Cardiac muscle cell (in vitro differentiated cells and primary cell): ENCODE measurements around the gene ZRANB3. TPM values are rescaled to one million over a fixed set of nuclear protein-coding genes. Genes with fewer than 3 reads are reported as not detected.

Experiments used
- DNase-seq, 2 donors: peaks; one replicate each; pipeline versions ENCODE4 v3.0.0 to v3.0.0-alpha.2; 2010 to 2017; ENCODE audit warnings: low read depth in 1 of 2, low spot score in 1 of 2
- H3K27ac ChIP-seq: fragments of 200-600 bp; sonication (generic); 2 replicates; pipeline ENCODE4 v1.5.1; 2016
- H3K27me3 ChIP-seq: fragments of 200-600 bp; sonication (generic); 2 replicates; pipeline ENCODE4 v1.6.0; 2016; ENCODE audit warnings: control low read depth
- H3K36me3 ChIP-seq: fragments of 200-600 bp; sonication (generic); 2 replicates; pipeline ENCODE4 v1.5.1; 2016; ENCODE audit warnings: control low read depth
- H3K4me1 ChIP-seq: fragments of 200-600 bp; sonication (generic); 2 replicates; pipeline ENCODE4 v1.8.1; 2017; ENCODE audit warnings: low read depth, mild to moderate bottlenecking, mixed run types
- H3K4me3 ChIP-seq: fragments of 200-600 bp; sonication (generic); 2 replicates; pipeline ENCODE4 v1.5.1; 2016; ENCODE audit warnings: mild to moderate bottlenecking
- H3K9me3 ChIP-seq: fragments of 200-600 bp; sonication (generic); 2 replicates; pipeline ENCODE4 v1.5.1; 2017; ENCODE audit warnings: low read depth, mild to moderate bottlenecking, control low read depth
- polyA plus RNA-seq: library from polyadenylated mRNA; unstranded; fragments of >200 nt; fragmentation: Nextera tagmentation; extraction: Ambion mirVana; gene quantifications from 2 replicates; pipeline ENCODE4 v1.2.1, GENCODE V29; 2016
- total RNA-seq: library from RNA; depleted of rRNA; stranded (reverse); fragments of >200 nt; gene quantifications from 2 replicates; pipeline ENCODE4 v1.2.3, GENCODE V29; 2016
- TF ChIP-seq, protein P1 (sequence below): IDR thresholded peaks from 2 replicates; pipeline ENCODE4 v1.5.1; 2012; ENCODE audit warnings: low read depth, mild to moderate bottlenecking, low read length

Gene ZRANB3
- total and polyA plus RNA-seq, 2 experiments from 2014 or later, result 3.9 to 8.8 TPM

DNA sequence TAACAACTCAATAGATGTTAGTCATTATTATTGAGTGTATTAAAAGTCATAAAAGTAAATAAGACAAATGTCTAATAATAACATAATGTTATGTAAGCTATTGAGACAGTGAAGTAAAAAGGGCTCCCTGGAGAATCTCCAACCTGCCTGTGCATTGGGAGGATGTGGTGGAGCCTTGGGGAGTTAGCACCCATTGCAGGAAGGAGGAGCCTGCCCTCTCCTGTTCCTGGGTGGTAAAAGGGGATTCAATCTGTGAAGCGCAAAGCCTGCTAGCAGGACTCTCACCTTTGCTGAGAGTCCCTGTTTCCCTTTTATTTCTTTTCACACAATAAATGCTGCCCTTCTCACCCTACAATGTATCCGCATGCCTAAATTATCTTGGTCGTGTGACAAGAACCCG, 272.8 kb downstream of the ZRANB3 start:
- H3K27ac ChIP-seq, result no peak overlapping the region
- H3K9me3 ChIP-seq, result no peaks in the 10 kb centered on the region
- H3K4me3 ChIP-seq, result no peak overlapping the region
- no peaks in the 10 kb centered on the region for H3K27me3 ChIP-seq
- no peak for DNase-seq
- H3K36me3 ChIP-seq, result no peaks in the 10 kb centered on the region
- TF ChIP-seq, protein P1, sequence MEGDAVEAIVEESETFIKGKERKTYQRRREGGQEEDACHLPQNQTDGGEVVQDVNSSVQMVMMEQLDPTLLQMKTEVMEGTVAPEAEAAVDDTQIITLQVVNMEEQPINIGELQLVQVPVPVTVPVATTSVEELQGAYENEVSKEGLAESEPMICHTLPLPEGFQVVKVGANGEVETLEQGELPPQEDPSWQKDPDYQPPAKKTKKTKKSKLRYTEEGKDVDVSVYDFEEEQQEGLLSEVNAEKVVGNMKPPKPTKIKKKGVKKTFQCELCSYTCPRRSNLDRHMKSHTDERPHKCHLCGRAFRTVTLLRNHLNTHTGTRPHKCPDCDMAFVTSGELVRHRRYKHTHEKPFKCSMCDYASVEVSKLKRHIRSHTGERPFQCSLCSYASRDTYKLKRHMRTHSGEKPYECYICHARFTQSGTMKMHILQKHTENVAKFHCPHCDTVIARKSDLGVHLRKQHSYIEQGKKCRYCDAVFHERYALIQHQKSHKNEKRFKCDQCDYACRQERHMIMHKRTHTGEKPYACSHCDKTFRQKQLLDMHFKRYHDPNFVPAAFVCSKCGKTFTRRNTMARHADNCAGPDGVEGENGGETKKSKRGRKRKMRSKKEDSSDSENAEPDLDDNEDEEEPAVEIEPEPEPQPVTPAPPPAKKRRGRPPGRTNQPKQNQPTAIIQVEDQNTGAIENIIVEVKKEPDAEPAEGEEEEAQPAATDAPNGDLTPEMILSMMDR, result no peak
- H3K4me1 ChIP-seq, result no peaks in the 10 kb centered on the region

DNA sequence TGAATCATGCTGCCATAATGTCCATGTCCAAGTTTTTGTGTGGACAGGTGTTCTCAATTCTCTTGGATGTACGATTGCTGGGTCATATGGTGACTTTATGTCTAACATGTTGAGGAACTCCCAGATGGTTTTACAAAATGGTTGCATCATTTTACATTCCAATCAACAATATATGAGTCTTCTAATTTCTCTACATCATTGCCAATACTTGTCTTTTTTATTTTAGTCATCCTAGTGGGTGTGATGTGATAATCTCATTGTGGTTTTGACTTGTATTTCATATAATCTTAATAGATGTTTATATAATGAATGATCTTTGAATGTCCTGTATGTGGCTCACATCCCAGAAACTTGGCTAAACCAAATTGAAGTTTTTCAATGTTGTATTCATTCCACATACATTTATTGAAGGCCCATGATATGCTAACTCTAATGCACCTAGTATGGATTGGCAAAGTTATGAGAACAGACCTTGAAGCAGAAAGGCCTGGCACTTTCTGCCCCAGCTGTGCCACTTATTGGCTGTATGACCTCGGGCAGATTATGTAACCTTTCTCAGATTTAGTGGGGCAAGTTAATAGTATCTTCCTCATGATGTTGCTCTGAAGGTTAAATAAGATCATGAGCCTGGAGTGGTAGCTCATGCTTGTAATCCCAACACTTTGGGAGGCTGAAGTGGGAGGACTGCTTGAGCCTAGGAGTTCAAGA, 273.5 kb downstream of the ZRANB3 start:
- no peak overlapping the region for H3K27ac ChIP-seq

DNA sequence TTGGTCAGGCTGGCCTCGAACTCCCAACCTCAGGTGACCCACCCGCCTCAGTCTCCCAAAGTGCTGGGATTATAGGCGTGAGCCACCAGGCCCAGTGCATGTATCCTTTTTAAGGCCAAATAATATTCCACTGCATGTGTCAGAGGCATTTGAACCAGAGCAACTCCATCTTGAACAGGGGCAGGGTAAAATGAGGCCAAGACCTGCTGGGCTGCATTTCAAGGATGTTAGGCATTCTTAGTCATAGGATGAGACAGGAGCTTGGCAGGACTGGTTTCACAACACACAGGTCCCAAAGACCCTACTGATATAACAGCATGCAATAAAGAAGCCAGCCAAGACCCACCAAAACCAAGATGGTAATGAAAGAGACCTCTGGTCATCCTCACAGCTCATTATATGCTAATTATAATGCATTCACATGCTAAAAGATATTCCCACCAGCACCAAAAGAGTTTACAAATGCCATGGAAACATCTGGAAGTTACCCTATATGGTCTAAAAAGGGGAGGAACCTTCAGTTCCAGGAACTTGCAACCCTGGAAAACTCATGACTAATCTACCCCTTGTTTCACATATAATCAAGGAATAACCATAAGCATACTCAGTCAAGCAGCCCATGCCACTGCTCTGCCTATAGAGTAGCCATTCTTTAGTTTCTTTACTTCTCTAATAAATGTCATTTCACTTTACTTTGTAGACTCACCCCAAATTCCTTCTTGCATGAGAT, 274.3 kb downstream of the ZRANB3 start:
- TF ChIP-seq, protein P1, result no peak
- H3K27me3 ChIP-seq, result no peaks in the 10 kb centered on the region
- no peaks in the 10 kb centered on the region for H3K36me3 ChIP-seq
- H3K4me3 ChIP-seq, result no peak overlapping the region
- no peaks in the 10 kb centered on the region for H3K4me1 ChIP-seq
- H3K27ac ChIP-seq, result no peak overlapping the region
- no peaks in the 10 kb centered on the region for H3K9me3 ChIP-seq
- no peak for DNase-seq

More for the DNA sequence above, 273.5 kb downstream of the ZRANB3 start:
- TF ChIP-seq, protein P1, result no peak
- H3K36me3 ChIP-seq, result no peaks in the 10 kb centered on the region
- no peak overlapping the region for H3K4me3 ChIP-seq
- H3K4me1 ChIP-seq, result no peaks in the 10 kb centered on the region
- H3K27me3 ChIP-seq, result no peaks in the 10 kb centered on the region
- DNase-seq, result no peak
- no peaks in the 10 kb centered on the region for H3K9me3 ChIP-seq

DNA sequence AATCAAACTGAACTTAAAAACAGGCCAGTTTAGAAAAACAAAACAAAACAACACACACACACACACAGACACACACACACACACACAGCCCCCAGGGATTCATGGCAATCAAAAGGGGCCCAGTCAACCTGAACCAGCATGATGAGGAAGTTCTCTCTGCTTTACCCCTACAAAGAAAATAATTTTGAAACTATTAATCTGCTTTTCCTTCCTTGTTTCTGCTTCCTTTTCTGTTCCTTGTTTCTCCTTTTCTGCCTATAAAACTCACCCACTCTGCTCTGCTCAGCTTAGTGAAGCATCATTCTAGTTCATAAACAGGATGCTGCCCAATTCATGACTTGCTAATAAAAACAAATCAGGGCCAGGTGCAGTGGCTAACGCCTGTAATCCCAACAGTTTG, 275.8 kb downstream of the ZRANB3 start:
- no peaks in the 10 kb centered on the region for H3K27me3 ChIP-seq
- no peak overlapping the region for H3K27ac ChIP-seq
- H3K36me3 ChIP-seq, result no peaks in the 10 kb centered on the region
- TF ChIP-seq, protein P1, result no peak
- H3K4me1 ChIP-seq, result no peaks in the 10 kb centered on the region
- H3K9me3 ChIP-seq, result no peaks in the 10 kb centered on the region
- no peak overlapping the region for H3K4me3 ChIP-seq
- DNase-seq, result no peak

DNA sequence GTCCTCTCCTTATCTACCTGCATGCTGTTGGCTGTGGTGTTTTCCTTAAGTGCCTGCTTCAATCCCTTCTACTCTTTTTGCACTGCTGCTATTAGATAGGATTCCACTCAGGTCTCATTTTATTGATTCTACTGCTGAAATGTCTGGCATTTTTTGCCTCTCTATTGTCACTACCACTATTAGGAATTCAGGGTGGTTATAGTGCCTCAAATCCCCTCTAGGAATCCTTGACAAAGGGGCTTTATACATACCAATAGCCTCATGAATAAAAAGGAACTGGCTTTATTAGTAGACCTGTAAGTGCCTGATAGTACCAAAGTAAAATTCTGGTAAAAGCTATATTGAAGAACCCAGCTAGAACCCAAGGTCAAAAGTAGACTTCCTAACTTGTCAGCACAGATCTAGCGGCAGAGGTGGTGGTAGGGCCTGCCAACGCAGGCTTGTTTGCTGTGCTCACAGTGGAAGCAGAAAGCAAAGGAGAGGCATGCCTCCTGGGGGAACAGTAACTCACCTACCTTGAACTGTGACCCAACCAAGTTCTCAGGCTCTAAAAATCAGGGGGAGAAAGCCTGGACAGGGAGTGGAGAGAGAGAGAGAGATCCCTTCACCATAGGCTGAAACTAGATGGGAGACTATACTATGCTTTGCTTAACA, 278.1 kb downstream of the ZRANB3 start:
- Histone ChIP-seq H3K27ac (no peak overlapping the region), H3K4me3 (no peak overlapping the region), H3K27me3 (no peaks in the 10 kb centered on the region), H3K4me1 (no peaks in the 10 kb centered on the region), H3K9me3 (no peaks in the 10 kb centered on the region), H3K36me3 (no peaks in the 10 kb centered on the region)
- DNase-seq, result no peak
- TF ChIP-seq, protein P1, result no peak
